A549 (cell line): Measurements from ENCODE around the gene CEL. TPM values are rescaled to one million over a fixed set of nuclear protein-coding genes. Genes with fewer than 3 reads are reported as not detected.

Experiments used
- ATAC-seq, 2 experiments: fragments of 200-7000 bp in 1 of 2; fragments of >200 bp in 1 of 2; cut with Nextera tagmentation in 1 of 2; cut with Tn5 transposase in 1 of 2; 3 replicates each; pipeline versions ENCODE4 v1.8.0 to v1.9.1; 2018 to 2020; ENCODE audit warnings: mild to moderate bottlenecking in 1 of 2, moderate library complexity in 1 of 2
- CTCF ChIA-PET: fragments of 300-600 bp; sonication (Branson Sonifier 250); formaldehyde crosslinking; extraction: SDS; loops from one replicate; lab custom pipeline; 2021; ENCODE audit warnings: antibody characterized with exemption, inconsistent platforms; lab: Yijun Ruan, JAX
- POLR2A ChIA-PET: fragments of 350-600 bp; formaldehyde crosslinking; extraction: SDS; loops from one replicate; lab custom pipeline; 2021; ENCODE audit warnings: antibody characterized with exemption, inconsistent platforms; lab: Yijun Ruan, JAX
- DNase-seq, 2 experiments: peaks; one replicate each; pipeline versions ENCODE4 v3.0.0 to v3.0.0-alpha.2; 2011 to 2016; ENCODE audit warnings: low read depth in 1 of 2, low spot score in 1 of 2
- FAIRE-seq: peaks from 2 replicates; lab custom pipeline; 2011; peaks lifted over from hg19 to GRCh38; lab: Jason Lieb, UNC
- H3K27ac ChIP-seq, 2 experiments: fragments of >200 bp; sonication (Bioruptor Twin); formaldehyde crosslinking; 3 replicates each; pipeline ENCODE4 v1.5.1; 2016 to 2017
- H3K4me1 ChIP-seq: fragments of >200 bp; sonication (Bioruptor Twin); formaldehyde crosslinking; 3 replicates; pipeline ENCODE4 v1.6.1; 2016
- H3K4me2 ChIP-seq: fragments of >200 bp; sonication (Bioruptor Twin); formaldehyde crosslinking; 3 replicates; pipeline ENCODE4 v1.6.1; 2016
- H3K4me3 ChIP-seq: fragments of >200 bp; sonication (Bioruptor Twin); formaldehyde crosslinking; 3 replicates; pipeline ENCODE4 v1.5.1; 2016
- H3K9me3 ChIP-seq: fragments of >200 bp; sonication (Bioruptor Twin); formaldehyde crosslinking; 3 replicates; pipeline ENCODE4 v1.6.1; 2016
- CBX2 ChIP-seq: fragments of 200-600 bp; sonication (generic); IDR thresholded peaks from 2 replicates; pipeline ENCODE4 v1.6.1; 2016; ENCODE audit warnings: low read depth, mild to moderate bottlenecking, borderline replicate concordance
- CBX8 ChIP-seq: fragments of 200-600 bp; sonication (generic); IDR thresholded peaks from 2 replicates; pipeline ENCODE4 v1.6.1; 2016
- CEBPB ChIP-seq, 2 experiments: fragments of >200 bp in 1 of 2; sonication (Bioruptor Twin) in 1 of 2; formaldehyde crosslinking in 1 of 2; IDR thresholded peaks; 2 replicates each; pipeline ENCODE4 v1.6.1; 2012 to 2016
- CHD4 ChIP-seq: fragments of 200-600 bp; sonication (generic); IDR thresholded peaks from 2 replicates; pipeline ENCODE4 v1.6.1; 2016; ENCODE audit warnings: antibody characterized with exemption, mild to moderate bottlenecking, borderline replicate concordance
- E2F6 ChIP-seq: IDR thresholded peaks from 2 replicates; pipeline ENCODE4 v1.6.1; 2012; ENCODE audit warnings: low read depth, borderline replicate concordance
- EHF ChIP-seq: fragments of 250-450 bp; sonication (Bioruptor Pico); IDR thresholded peaks from 2 replicates; pipeline ENCODE4 v1.5.0; 2020; ENCODE audit warnings: mild to moderate bottlenecking
- EHMT2 ChIP-seq: fragments of 200-600 bp; sonication (generic); IDR thresholded peaks from 2 replicates; pipeline ENCODE4 v1.6.1; 2016; ENCODE audit warnings: antibody characterized with exemption, low read depth, mild to moderate bottlenecking, moderate library complexity
- FOSL2 ChIP-seq, 2 experiments: fragments of 450-650 bp in 1 of 2; fragments of >200 bp in 1 of 2; sonication (Bioruptor Twin) in 1 of 2; formaldehyde crosslinking; IDR thresholded peaks; 2 replicates each; pipeline versions ENCODE4 v1.5.0 to v1.6.1; 2016 to 2020; ENCODE audit warnings: mild to moderate bottlenecking in 1 of 2, moderate library complexity in 1 of 2
- GATA3 ChIP-seq: IDR thresholded peaks from 2 replicates; pipeline ENCODE4 v1.6.1; 2012; ENCODE audit warnings: borderline replicate concordance
- HDAC2 ChIP-seq: fragments of 200-600 bp; sonication (generic); IDR thresholded peaks from 2 replicates; pipeline ENCODE4 v1.6.1; 2016
- HEYL ChIP-seq: fragments of 250-450 bp; sonication (Bioruptor Pico); IDR thresholded peaks from 2 replicates; pipeline ENCODE4 v1.8.0; 2021; ENCODE audit warnings: mild to moderate bottlenecking, moderate library complexity
- HOXA7 ChIP-seq: fragments of 250-450 bp; sonication (Bioruptor Pico); IDR thresholded peaks from 2 replicates; pipeline ENCODE4 v1.5.0; 2020; ENCODE audit warnings: mild to moderate bottlenecking, moderate library complexity
- HOXB13 ChIP-seq: fragments of 250-450 bp; sonication (Bioruptor Pico); IDR thresholded peaks from 2 replicates; pipeline ENCODE4 v1.5.0; 2020; ENCODE audit warnings: low read depth, mild to moderate bottlenecking, moderate library complexity
- KDM1A ChIP-seq: fragments of 200-600 bp; sonication (generic); IDR thresholded peaks from 2 replicates; pipeline ENCODE4 v1.6.1; 2016; ENCODE audit warnings: low read depth, mild to moderate bottlenecking
- MAZ ChIP-seq: fragments of 150-350 bp; IDR thresholded peaks from 2 replicates; pipeline ENCODE4 v1.6.1; 2014; ENCODE audit warnings: antibody characterized with exemption, low read depth, low read length, borderline replicate concordance
- MYC ChIP-seq: IDR thresholded peaks from 2 replicates; pipeline ENCODE4 v1.6.1; 2012; ENCODE audit warnings: mild to moderate bottlenecking, inconsistent platforms, low read length, improper control_type of control experiment, borderline replicate concordance
- NFE2L2 ChIP-seq: fragments of 150-350 bp; conservative IDR thresholded peaks from 2 replicates; pipeline ENCODE4 v1.6.1; 2014; ENCODE audit warnings: low read length
- NPAS2 ChIP-seq: fragments of 250-450 bp; sonication (Bioruptor Pico); IDR thresholded peaks from 2 replicates; pipeline ENCODE4 v1.8.0; 2022; ENCODE audit warnings: mild to moderate bottlenecking, moderate library complexity, borderline replicate concordance
- NR3C1 ChIP-seq: fragments of >200 bp; sonication (Bioruptor Twin); formaldehyde crosslinking; IDR thresholded peaks from 3 replicates; pipeline ENCODE4 v1.6.1; 2017
- PBX3 ChIP-seq: IDR thresholded peaks from 2 replicates; pipeline ENCODE4 v1.6.1; 2012
- PHF8 ChIP-seq: fragments of 200-600 bp; sonication (generic); IDR thresholded peaks from 2 replicates; pipeline ENCODE4 v1.6.1; 2016; ENCODE audit warnings: low read depth, mild to moderate bottlenecking, antibody characterized with exemption, moderate library complexity, borderline replicate concordance
- RAD21 ChIP-seq, 2 experiments: fragments of >200 bp in 1 of 2; sonication (Bioruptor Twin) in 1 of 2; formaldehyde crosslinking in 1 of 2; IDR thresholded peaks in 1 of 2; conservative IDR thresholded peaks in 1 of 2; 2 replicates in 1 of 2; 3 replicates in 1 of 2; pipeline ENCODE4 v1.6.1; 2012 to 2018; ENCODE audit warnings: inconsistent platforms in 1 of 2
- RCOR1 ChIP-seq: fragments of 150-350 bp; IDR thresholded peaks from 2 replicates; pipeline ENCODE4 v1.6.1; 2014; ENCODE audit warnings: antibody characterized with exemption, low read length, low read depth
- RFX5 ChIP-seq: fragments of 450-650 bp; IDR thresholded peaks from 2 replicates; pipeline ENCODE4 v1.7.1; 2014; ENCODE audit warnings: antibody characterized with exemption, mild to moderate bottlenecking, moderate library complexity
- SMC3 ChIP-seq: fragments of >200 bp; sonication (Bioruptor Twin); formaldehyde crosslinking; IDR thresholded peaks from 3 replicates; pipeline ENCODE4 v1.6.1; 2018; ENCODE audit warnings: inconsistent platforms
- SREBF2 ChIP-seq: fragments of 450-650 bp; IDR thresholded peaks from 2 replicates; pipeline ENCODE4 v1.6.1; 2014; ENCODE audit warnings: mild to moderate bottlenecking, moderate library complexity
- ZFP36 ChIP-seq: fragments of 450-650 bp; IDR thresholded peaks from 2 replicates; pipeline ENCODE4 v1.6.1; 2014; ENCODE audit warnings: borderline replicate concordance; ENCODE audit not compliant: partially characterized antibody
- ZSCAN20 ChIP-seq: fragments of 250-450 bp; sonication (Bioruptor Pico); IDR thresholded peaks from 2 replicates; pipeline ENCODE4 v1.8.0; 2022; ENCODE audit warnings: mild to moderate bottlenecking, moderate library complexity
- WGBS: methylation state at CpG from one replicate; pipeline ENCODE4 v1.1.6; 2017; ENCODE audit errors: missing lambda C conversion rate; 5-methylcytosine and 5-hydroxymethylcytosine counted together
- polyA plus RNA-seq, 4 experiments: library from polyadenylated mRNA; depleted of rRNA in 3 of 4; stranded (reverse); fragments of >200 nt; fragmentation: RNase III in 1 of 4; extraction: RNeasy Plus Mini Kit Qiagen cat#74134 plus additional on column Dnase treatment in 1 of 4; gene quantifications; 2 replicates in 3 of 4; 3 replicates in 1 of 4; pipeline ENCODE4 v1.2.3, GENCODE V29; 2011 to 2017

CEL gene
- polyA plus RNA-seq, 2 of the 4 experiments (the other 2 are of a cell fraction): 0.23 to 0.68 TPM

GRCh38 chr9:133041958-133042357, 19.8 kb upstream of the CEL start (continued):
- TF ChIP-seq SREBF2 (no peak), GATA3 (no peak), MYC (no peak), CHD4 (no peak), HDAC2 (no peak), ZSCAN20 (CRISPR knock-in tag) (no peak), NR3C1 (no peak)

GRCh38 chr9:133042676-133043075, 19.1 kb upstream of the CEL start:
- Histone ChIP-seq H3K27ac (no peak overlapping the region), H3K4me3 (no peak overlapping the region), H3K4me2 (no peak overlapping the region), H3K9me3 (no peaks in the 10 kb centered on the region), H3K4me1 (no peaks in the 10 kb centered on the region)
- CTCF ChIA-PET: interaction anchor here (0.8 to 4.4 kb wide), 10 partner anchors 10 to 105 kb away, joined by 3 to 18 read pairs (median 5); no protein-coding TSS in a partner anchor
- 92% methylated on average over 8 of the region's 8 CpGs for WGBS
- ATAC-seq (no peak), DNase-seq (no peak), FAIRE-seq (no peak)
- TF ChIP-seq E2F6 (no peak), SREBF2 (no peak), RAD21 (conservative IDR thresholded peaks at IDR 0.05 in 1 of 2, IDR thresholded peaks at IDR 0.05 in 1 of 2) (no peak), RCOR1 (no peak)
- POLR2A ChIA-PET: no interaction called here

- FAIRE-seq: no peak
- DNase-seq: no peak
- WGBS: 94% methylated on average over 16 of the region's 16 CpGs
- TF ChIP-seq CBX2 (no peak), FOSL2 (IDR thresholded peaks at IDR 0.05) (no peak), FOSL2 (CRISPR knock-in tag; IDR thresholded peaks at IDR 0.05) (no peak)
- CTCF ChIA-PET: interaction anchor here (0.6 to 4.4 kb wide), 13 partner anchors 9 to 246 kb away, joined by 3 to 18 read pairs (median 4); no protein-coding TSS in a partner anchor
- H3K9me3 ChIP-seq: no peaks in the 10 kb centered on the region
- no peaks in the 10 kb centered on the region for H3K4me1 ChIP-seq
- no peak overlapping the region for H3K4me2 ChIP-seq
- no peak overlapping the region for H3K27ac ChIP-seq
- POLR2A ChIA-PET: interaction anchor here (1.0 kb wide), 1 partner anchor 13 kb away, joined by 3 read pairs; the partner anchor contains the start of gene GTF3C5
- no peak for ATAC-seq
- no peak overlapping the region for H3K4me3 ChIP-seq
Observed at GRCh38 chr9:133043449-133044035, 18.2 kb upstream of the CEL start.

GRCh38 chr9:133044125-133044524, 17.7 kb upstream of the CEL start:
- CTCF ChIA-PET: interaction anchor here (0.6 to 1.6 kb wide), 9 partner anchors 9 to 246 kb away, joined by 3 to 5 read pairs (median 4); no protein-coding TSS in a partner anchor
- Histone ChIP-seq H3K4me1 (no peaks in the 10 kb centered on the region), H3K4me2 (no peak overlapping the region), H3K27ac (no peak overlapping the region), H3K9me3 (no peaks in the 10 kb centered on the region), H3K4me3 (no peak overlapping the region)
- FAIRE-seq (no peak), ATAC-seq (no peak), DNase-seq (no peak)
- POLR2A ChIA-PET: interaction anchor here (1.0 kb wide), 1 partner anchor 14 kb away, joined by 3 read pairs; the partner anchor contains the start of gene GTF3C5
- WGBS: 89% methylated on average over 6 of the region's 6 CpGs
- TF ChIP-seq CBX8 (no peak), EHMT2 (no peak), SMC3 (no peak), NFE2L2 (no peak), RFX5 (no peak), KDM1A (no peak), HEYL (no peak), PBX3 (no peak), PHF8 (no peak), GATA3 (no peak), NPAS2 (CRISPR knock-in tag) (no peak), HOXA7 (no peak), HOXB13 (CRISPR knock-in tag) (no peak), FOSL2 (IDR thresholded peaks at IDR 0.05) (no peak), FOSL2 (CRISPR knock-in tag; IDR thresholded peaks at IDR 0.05) (no peak), CEBPB (IDR thresholded peaks at IDR 0.05) (no peak), ZFP36 (no peak), MAZ (no peak), EHF (CRISPR knock-in tag) (no peak)
